HG03558 (cell line): ENCODE data around the gene TFAP2D.
A peak's percentile ranks its signal among the peaks of the same experiment; 100 is the strongest.

ENCODE experiments used
- ATAC-seq: cut with Tn5 transposase; IDR thresholded peaks from one replicate; pipeline ENCODE4 v1.9.1; 2021; ENCODE audit warnings: moderate number of reproducible peaks; ENCODE audit not compliant: unreplicated experiment; ENCODE audit errors: extremely low read depth

TFAP2D gene

GRCh38 chr6:50717734-50718457, 4.6 kb downstream of the TFAP2D start:
- no peak for ATAC-seq

GRCh38 chr6:50718566-50718965, 5.2 kb downstream of the TFAP2D start:
- no peak for ATAC-seq

DNA sequence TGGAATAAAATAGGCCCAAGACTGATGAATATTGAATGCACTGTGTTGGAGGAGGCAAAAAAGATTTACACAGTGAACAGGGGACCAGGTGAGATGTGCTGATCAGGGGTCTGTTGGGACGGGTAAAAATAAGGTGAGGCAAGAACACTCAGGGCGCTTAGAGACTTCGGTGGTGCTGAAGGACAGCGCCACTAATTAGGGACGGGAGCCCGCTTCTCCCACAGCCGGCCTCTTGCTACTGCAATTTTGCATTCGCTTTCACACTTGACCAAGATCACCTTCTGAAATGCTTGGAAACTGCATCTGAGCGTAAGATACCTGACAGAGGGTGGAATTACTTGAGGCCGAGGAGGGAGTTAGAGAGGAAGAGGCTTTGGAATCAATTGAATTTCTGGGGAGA, 7.3 kb downstream of the TFAP2D start:
- ATAC-seq, result no peak

- no peak for ATAC-seq
Measured at GRCh38 chr6:50721978-50722377, 8.7 kb downstream of the TFAP2D start.

DNA sequence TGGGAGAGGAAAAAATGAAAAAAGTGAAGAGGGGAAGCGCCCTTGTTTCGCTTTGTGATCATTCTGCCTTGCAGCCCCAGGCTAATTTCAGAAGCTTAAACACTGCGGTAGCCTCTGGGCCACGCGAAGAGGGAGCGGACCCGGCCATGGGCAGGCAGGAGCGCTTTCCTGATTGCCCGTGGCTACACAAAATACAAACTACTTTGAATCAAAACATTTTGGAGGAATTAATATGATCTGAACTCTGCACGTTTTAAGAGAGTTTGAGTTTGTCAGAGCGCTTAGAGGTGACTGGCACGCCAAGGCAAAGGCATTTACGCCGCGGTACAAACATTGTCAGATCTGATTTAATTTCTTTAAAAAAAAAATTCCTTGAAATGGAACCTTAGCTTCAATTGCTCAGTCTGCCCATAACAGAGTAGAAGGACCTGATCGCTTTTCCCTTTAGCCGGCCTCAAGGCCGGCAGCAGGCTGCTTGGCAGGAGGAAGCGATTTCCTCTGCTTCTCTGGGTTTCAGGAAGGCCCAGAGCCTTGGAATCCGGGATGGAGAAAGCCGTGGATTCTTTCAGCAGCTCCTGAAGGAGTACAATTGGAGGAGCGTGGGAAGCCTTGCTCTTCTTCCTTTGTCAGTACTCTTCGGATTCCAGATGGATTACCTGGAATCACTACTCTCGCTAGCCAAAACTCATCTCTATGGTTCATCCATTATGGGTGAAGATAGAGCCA, 9.7 kb downstream of the TFAP2D start:
- ATAC-seq, result no peak

GRCh38 chr6:50724381-50725124, 11.2 kb downstream of the TFAP2D start:
- no peak for ATAC-seq

DNA sequence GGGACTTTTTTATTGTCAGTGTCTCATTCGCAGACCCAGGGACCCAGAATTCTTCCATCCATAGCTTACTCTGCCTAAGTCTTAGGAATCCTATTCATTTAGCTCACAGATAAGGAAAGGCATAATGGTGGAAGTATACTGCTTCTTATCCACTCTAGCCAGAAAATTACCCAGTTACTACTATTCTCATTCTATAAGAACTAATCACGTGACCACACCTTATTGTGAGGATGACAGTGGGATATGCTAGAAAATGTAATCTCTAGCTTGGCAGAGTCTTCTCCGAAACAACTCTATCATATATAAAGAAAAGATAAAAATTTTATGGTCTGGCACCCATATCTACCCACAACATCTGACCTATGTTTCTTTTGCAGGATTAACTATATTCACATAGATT, 21.2 kb downstream of the TFAP2D start:
- no peak for ATAC-seq

GRCh38 chr6:50742161-50742560, 28.8 kb downstream of the TFAP2D start:
- no peak for ATAC-seq

DNA sequence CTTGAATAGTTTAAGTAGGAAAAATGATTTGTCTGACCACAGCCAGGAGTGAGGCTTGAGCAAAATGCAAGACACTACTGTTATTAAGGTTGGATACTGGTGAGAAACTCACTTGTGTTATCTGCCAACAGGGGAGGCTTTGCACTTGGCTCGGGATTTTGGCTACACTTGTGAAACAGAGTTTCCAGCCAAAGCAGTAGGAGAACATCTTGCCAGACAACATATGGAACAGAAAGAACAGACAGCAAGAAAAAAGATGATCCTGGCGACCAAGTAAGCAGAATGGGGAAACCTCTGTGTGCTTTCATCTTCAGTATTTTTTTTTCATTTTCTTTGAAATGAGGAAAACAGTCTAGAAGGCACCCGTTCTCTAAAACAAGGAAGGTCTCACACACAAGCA, 31.6 kb downstream of the TFAP2D start:
- no peak for ATAC-seq

- ATAC-seq, result no peak
Measured at GRCh38 chr6:50762798-50763197, 49.5 kb downstream of the TFAP2D start.

- no peak for ATAC-seq
Measured at GRCh38 chr6:50778696-50779095, 65.4 kb downstream of the TFAP2D start.

DNA sequence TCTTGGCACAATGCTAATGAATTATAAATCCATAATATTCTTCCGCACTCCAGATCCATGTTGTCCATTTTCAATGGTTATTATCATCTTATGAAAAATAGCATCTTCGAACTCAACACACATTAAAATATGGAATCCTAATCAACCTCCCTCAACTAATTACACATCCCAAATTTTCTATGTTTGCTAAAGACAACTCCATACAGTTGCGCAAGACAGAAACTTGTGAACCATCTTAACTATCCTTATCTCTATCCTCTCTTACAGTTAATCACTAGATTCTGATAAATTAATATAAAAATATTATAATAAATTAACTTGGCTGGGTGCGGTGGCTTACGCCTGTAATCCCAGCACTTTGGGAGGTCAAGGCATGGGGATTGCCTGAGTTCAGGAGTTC, 67.1 kb downstream of the TFAP2D start:
- ATAC-seq, result no peak

GRCh38 chr6:50785921-50786320, 72.6 kb downstream of the TFAP2D start:
- no peak for ATAC-seq

DNA sequence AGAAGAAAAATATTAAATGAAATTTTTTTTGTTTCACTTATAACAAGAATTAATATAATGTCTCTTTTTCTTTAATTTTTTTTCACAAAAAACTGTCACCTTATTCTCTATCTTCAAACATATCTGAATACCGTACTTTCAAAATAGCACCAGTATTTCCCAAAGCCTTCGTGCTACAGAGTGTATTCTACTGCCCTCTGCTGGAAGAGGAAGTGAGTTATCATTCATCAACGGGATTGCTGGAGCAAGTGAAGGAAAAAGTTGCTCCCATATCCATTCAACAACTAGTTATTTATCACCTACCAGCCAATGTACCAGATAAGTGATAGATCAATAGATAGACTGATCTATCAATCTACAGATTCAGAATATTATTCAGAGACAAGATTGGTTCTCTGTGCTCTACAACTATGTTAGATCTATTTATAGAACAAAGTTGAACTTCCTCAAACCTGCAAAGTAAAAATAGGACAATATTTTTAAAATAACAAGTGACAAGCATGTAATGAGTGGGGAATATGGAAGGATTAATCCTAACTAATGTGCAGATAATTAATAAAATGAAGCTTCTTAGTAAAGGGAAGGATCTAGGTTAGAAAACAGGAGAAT, 78.7 kb downstream of the TFAP2D start:
- ATAC-seq, result peak; percentile 76

GRCh38 chr6:50792771-50793170, 79.4 kb downstream of the TFAP2D start:
- ATAC-seq, result no peak

DNA sequence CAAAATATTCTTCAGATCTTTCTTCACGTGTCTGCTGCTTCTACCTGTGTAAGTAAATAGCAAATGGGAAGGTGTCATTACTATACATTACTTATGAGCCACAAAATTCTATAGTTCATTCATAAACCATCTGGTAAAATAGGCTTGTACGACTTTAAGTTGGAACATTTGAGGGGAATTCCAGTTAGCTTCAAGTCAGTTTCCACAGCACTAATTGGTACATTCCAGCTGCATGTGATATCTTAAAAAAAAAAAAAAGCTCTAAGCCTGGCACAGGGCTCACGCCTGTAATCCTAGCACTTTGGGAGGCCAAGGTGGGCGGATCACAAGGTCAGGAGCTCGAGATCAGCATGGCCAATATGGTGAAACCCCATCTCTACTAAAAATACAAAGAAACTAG, 82.2 kb downstream of the TFAP2D start:
- ATAC-seq, result no peak

- ATAC-seq, result no peak
Measured at GRCh38 chr6:50804283-50804682, 91.0 kb downstream of the TFAP2D start.

- no peak for ATAC-seq
Measured at GRCh38 chr6:50807035-50807434, 93.7 kb downstream of the TFAP2D start.

DNA sequence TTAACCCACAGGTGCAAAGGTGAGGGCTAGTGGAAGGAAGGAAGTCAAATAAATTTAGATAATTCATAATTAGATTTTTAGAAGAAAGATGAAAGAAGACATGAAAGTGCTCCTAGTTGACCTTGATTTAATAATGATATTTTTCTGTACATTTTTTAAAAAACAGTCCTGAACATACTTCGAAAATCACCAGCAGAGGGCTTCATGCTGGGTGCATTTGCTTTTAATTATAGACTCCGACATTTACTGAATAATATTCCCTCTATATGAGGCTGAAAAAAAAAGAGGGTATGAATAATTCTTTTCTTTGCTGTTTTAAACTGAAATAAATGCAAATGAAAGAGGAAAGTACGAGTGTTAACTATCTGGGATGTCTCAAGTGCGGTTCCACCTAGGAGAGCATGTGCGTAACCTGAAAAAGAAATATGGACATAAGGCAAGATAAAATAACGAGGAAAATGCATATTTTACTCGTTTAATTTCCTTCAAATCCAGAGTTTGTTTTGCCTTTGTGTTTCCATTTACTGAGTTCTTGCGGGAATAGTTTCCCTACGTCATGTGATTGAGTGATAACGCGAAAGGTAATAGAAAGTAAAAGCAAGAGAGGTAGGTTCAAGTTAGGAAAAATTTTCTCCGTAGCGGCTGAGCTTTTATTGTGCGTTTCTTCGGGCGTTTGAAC, 102.2 kb downstream of the TFAP2D start:
- ATAC-seq, result peak; percentile 12

- ATAC-seq, result peak; percentile 57
Measured at GRCh38 chr6:50816115-50816675, 102.9 kb downstream of the TFAP2D start.
